ENCODE data around the gene DLX6.
A peak's percentile ranks its signal among the peaks of the same experiment; 100 is the strongest.

The DLX6 gene

DNA sequence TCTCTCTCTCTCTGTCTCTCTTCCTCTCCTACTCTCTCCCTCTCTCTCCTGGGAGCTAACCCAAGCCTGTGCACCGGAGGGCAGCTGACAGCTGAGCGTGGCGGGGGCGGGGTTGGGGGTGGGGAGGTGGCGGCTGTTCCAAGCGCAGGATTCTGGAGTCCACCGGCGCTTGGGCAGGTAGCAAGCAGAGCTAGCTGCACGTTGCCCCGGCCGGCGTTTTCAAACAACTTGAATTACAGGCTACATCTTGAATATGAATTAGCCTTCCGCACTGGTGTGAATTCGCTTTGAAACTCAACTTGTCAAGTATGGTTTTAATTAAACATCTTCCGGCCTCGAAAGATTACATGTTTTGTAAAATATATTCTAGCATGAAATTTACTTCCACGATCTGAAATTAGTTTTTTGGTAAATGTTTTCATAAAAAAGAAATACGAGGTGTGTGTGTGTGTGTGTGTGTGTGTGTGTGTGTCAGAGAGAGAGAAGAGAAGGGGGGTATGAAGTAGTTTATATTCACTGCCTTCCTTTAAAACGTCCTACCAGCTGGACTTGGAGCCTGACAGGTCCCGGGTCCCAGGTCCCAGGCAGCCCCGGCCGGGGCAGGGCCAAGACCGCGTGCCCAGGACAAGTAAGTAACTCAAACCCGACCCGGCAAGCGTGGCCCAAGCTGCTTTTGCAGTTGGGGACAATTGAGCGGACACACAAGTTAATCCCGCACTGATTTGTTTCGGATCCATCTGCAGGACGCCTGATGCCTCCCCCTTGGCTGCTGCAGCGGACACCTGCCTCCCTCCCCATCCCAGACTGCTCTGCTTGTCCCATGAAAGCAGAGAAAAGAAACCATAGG lies 9.0 kb upstream of the DLX6 start:
- DNase-seq, result no peak

GRCh38 chr7:96996958-96997511 lies 8.3 kb upstream of the DLX6 start:
- DNase-seq, result no peak

- DNase-seq, result no peak
Observed at GRCh38 chr7:96997512-96998032, 7.8 kb upstream of the DLX6 start.

DNA sequence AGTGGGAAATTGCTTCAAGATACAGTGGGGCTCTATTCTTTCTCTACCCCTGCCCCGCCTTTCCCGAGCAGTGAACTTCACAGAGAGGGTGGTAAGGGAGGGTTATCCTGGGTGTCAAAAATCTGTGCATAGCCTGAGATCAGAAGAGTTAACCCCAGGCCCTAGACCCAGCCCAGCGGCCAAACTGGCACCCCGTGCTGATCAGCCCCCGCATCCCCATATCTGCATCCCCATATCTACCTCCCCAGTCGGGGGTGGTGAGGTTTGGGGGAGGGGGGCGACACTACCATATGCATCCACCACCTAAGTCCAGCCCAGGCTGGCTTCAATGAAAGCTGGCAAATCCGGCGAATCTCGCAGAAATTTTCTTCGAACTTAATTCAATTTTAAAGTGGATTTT lies 7.0 kb upstream of the DLX6 start:
- DNase-seq, result no peak

- DNase-seq, result no peak
Observed at GRCh38 chr7:96998744-96999143, 6.6 kb upstream of the DLX6 start.

GRCh38 chr7:97001221-97001620 lies 4.1 kb upstream of the DLX6 start:
- no peak for DNase-seq

DNA sequence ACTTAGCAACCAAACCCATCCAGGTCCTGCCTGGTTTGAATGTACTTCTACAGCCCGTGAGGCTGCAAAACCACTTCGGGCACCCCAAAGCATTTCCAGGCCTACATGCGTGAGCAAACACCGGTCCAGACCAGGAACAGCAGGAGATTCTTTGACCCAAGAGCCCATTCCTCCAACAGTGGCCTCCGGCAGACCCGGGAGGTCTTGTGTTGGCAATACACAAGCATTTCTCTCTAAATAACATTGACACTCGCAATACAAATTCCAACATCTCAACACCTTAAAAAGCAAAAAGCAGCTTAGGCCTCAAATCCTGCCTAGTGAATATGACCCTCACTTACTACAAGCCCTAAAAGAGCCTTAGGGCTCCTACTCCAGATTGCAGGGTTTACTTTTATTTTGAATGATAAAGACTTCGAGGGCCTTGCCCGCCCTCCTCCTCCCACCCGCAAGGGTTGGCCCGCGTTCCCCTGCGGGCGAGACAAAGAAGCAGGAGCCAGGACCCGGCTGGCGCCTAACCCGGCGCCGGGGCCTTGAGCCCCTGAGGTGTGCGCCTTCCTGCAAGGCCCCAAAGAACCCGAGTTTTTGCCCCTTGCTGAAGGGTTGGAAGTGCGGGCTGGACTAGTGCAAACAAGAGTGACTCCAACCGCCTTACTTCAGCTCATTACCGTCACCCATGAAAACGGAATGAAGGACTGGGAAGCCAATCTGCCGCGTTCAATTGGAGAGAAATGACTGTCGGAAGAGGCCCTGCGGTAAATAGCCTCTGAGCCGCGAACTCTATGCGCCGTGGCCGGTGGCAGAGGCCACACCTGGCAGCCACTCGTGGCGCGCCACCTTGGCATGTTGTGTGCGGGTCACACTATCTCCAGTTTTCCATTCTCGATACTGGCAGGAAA lies 3.4 kb upstream of the DLX6 start:
- DNase-seq, result no peak

- DNase-seq, result no peak
Observed at GRCh38 chr7:97002555-97003261, 2.6 kb upstream of the DLX6 start.

DNA sequence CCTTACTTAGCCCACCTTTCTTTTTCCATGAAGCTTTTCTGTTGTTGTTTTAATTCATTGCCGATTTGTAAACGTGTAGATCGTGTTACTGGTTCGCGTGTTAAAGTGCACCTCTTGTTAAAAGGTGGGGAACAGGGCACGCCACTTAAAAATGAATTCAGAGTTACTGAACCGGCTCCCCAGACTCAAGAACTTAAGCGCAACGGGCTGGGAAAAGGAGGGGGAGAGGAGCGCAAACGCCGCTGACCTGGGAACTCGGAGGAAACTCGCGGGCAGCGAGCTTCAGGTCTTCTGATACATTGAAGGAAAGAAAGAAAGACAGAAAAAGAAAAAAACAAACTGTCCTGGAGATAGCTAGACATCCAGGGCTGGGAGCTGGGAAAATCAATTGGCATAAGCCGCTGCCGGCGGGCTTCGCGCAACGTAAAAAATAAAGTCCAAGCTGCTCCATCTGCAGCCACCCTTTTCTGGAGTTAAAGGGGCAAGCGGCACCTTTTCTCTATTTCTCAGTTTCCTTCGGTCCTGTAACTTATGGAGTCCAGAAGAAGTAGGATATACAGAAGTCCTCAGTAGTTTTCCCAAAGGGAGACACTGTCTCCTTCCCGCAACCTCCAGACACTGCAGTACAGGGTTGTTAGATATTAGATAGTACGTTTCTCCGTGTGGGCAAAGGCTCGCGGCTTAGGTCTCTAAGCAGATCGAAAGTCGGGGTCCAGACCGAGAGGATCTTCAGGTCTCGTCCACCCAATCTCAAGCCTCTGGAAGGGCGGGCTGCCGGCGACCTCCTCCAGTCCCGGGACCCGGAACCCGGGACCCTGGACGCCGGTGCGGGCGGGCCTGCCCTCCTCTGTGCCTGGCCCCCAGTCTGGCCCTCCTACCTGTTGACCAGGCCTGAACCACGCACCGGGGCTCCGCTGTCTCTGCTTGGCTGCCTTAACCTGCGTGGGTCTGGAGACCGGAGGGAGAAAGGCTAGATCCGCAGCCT lies 1.8 kb upstream of the DLX6 start:
- no peak for DNase-seq

DNA sequence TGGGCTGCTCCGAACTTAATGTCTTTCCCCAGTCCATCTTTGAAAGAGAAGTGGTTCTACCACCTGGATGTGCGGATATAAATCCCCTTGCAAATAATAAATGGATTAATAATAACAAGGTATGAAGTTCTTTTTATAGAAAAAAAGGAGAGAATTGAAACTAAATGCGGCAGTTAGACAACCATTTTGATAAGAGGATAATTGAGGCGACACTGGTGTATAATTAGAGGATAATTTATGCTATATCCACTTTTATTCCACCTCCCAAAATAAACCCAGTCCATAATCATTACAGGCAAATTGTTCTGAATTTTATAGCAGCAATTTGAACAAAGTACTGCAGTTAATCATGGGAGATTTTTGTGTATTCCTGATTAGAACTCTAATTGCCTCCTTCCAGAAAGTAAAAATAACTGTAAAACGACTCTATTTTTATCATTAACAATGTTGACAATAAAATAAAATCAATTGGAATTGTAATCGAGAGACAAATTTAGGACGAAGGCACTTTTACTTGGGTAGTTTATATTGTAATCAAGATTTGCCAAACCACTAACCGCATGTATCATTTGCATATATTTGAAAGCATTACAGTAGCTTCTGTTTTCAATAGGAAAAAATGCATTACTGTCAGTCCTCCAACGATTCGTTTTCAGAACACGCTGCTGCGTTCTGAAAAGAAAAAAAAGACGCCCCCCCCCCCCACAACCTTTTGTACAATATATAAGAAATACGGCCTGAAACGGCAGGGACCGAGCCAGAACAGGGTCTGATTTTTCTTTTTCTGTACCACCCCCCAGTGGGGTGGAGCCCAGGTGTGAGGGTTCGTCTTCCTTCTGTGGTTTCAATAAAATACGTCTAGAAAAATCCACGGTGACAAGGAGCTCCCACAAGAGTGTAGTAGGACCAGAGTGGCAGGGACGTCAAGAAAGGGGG lies 838 bp upstream of the DLX6 start:
- DNase-seq, result no peak

DNA sequence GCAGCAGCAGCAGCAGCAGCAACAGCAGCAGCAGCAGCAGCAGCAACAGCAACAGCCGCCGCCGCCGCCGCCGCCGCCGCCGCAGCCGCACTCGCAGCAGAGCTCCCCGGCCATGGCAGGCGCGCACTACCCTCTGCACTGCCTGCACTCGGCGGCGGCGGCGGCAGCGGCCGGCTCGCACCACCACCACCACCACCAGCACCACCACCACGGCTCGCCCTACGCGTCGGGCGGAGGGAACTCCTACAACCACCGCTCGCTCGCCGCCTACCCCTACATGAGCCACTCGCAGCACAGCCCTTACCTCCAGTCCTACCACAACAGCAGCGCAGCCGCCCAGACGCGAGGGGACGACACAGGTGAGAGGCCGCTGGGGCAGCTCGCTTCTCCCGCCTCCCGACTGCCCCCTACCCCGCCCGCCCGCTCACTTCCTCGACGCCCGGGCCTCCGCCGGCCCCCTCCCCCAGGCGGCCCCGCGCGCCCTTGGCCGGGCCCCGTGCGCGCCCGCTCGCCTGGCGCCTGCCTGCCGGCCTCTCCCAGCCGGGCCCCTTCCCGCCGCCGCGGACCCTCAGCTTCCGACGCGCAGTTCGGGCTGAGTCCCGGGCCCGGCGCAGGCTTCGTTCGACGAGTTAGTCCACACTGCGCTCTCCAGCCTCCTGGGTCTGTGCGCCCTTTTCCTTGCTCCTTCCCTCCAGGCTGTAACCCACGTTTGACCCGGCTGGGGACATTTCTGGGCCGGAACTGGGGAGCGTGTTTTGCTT lies 882 bp downstream of the DLX6 start:
- peak; percentile 27 for DNase-seq

DNA sequence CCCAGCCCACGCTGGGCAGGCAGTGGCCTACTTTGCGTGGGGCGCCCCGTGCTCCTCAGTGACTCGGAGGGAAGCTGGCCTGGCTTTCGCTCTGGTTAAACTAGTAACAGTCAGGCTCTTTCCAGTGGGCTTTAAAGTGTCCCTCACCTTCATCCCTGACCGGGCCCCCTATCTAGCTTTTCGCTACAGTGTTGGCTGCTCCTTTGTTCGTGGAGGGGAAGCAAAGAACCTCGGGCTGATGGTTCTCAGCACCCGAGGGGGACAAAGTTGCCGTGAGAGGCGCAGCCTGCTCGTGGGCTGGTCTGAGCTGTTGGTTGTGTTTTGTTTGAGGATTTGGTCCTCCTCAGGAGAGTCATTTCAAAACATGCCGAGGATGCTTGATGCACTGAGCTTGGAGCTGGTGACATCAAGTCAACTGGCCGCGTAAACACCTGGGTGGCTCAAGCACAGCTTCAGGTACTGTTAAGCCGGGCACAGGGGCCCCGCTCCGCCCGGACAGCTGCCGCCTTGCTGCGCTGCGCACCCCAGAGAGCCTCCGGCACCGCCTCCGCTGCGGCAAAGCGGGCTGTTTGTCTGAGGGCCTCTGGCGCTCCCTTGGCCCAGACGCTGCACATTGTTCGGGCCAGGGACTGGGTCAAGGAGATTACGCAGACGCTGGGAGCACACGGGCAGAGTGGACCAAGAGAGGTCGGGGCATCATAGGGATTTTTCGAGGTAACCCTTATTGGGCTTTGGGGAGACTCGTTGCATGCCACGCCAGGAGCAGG lies 1.6 kb downstream of the DLX6 start:
- no peak for DNase-seq

DNA sequence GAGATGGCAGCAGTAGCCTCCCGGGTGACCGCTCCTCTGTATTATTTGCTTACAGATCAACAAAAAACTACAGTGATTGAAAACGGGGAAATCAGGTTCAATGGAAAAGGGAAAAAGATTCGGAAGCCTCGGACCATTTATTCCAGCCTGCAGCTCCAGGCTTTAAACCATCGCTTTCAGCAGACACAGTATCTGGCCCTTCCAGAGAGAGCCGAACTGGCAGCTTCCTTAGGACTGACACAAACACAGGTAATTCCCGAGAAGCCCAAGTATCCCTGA lies 2.2 kb downstream of the DLX6 start:
- no peak for DNase-seq

DNA sequence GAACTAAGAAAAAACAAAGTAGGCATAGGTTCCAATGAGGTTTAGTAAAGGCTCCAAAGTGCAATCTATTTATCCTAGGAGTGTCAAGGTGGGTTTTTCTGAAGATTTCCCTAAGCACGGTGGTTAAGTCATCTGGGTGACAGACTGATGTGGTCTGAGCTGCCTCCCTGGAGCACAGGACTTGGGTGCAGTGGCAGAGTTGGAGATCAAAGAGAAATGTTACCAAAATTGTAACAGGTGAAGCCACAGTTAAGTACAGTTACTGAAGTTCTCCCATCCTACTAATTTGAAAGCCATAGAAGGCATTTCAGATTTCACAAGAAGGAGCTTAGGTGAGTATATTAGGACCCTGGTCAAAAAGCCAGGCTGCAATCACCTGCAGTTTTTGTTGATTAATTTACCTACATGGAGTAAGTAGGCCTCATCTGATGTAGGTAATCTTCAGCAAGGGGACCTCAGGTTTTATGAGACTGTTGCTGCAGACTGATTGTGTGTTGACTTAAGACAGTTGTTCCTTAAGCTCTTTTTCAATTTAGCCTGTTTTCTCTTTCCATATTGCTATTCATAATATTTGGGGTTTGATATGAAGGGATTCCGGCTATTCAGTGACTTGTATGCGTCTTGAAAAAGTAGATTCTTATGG lies 3.0 kb downstream of the DLX6 start:
- no peak for DNase-seq

DNA sequence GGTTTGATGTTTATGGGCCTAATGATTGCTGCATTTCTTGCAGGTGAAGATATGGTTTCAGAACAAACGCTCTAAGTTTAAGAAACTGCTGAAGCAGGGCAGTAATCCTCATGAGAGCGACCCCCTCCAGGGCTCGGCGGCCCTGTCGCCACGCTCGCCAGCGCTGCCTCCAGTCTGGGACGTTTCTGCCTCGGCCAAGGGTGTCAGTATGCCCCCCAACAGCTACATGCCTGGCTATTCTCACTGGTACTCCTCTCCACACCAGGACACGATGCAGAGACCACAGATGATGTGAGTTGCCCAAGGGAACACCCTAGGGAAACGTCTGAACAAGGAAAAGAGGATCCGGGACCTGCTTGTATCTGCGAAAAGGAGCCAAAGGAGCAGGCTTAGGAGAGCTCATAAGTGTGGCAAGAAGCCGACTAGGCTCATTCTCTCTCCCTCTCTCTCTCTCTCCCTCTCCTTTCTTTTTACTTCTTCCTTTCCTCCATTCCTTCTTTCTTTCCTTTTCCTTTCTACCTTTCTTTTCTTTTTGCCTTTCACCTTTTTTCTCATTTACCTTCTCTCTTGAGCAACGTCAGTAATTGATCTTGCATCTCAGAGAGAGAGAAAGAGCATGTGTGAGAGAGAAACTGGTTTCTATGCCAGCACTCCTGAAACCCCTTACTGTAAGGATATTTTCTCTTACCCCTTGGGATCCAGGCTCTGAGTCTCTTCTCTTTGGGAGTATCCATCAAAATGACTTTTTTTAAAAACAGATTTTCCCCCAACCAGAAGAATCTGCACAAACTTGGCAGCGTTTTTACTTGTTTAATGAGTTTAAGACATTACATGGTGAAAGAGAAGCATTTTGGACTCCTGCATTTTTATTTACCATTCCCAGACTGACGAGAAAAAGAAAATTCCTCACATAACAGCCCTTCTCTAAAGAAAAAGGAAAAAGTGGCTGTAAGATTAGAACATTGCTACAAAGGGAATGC lies 4.7 kb downstream of the DLX6 start:
- DNase-seq, result no peak

- DNase-seq, result no peak
Observed at GRCh38 chr7:97011104-97011503, 5.8 kb downstream of the DLX6 start.

All from CD4-positive, alpha-beta T cell treated with Interleukin-12 subunit alpha and Interleukin-12 subunit beta, for 1 hour (primary cell).